H9 (cell line): ENCODE measurements around the gene CERS2. TPM values are rescaled to one million over a fixed set of nuclear protein-coding genes. Genes with fewer than 3 reads are reported as not detected.

ENCODE experiments used
- DNase-seq: peaks from one replicate; pipeline ENCODE4 v3.0.0-alpha.2; 2017
- H2AFZ ChIP-seq: one replicate; pipeline ENCODE4 v1.6.1; 2013; ENCODE audit warnings: mild to moderate bottlenecking, low read length, control low read depth, moderate library complexity
- H2AK5ac ChIP-seq: 2 replicates; pipeline ENCODE4 v1.6.1; 2013; ENCODE audit warnings: low read length, control low read depth, mixed read lengths; ENCODE audit not compliant: insufficient read length
- H2BK120ac ChIP-seq: one replicate; pipeline ENCODE4 v1.6.1; 2013; ENCODE audit warnings: low read depth, mild to moderate bottlenecking, low read length, control low read depth, inconsistent platforms; ENCODE audit not compliant: poor library complexity, severe bottlenecking
- H2BK12ac ChIP-seq: 2 replicates; pipeline ENCODE4 v1.6.1; 2013; ENCODE audit warnings: low read length, control low read depth, mixed read lengths, low read depth; ENCODE audit not compliant: insufficient read length
- H2BK15ac ChIP-seq: 2 replicates; pipeline ENCODE4 v1.6.1; 2013; ENCODE audit warnings: low read depth, low read length, control low read depth
- H2BK20ac ChIP-seq: one replicate; pipeline ENCODE4 v1.6.1; 2013; ENCODE audit warnings: low read depth, mild to moderate bottlenecking, low read length, control low read depth, inconsistent platforms; ENCODE audit not compliant: poor library complexity, severe bottlenecking
- H2BK5ac ChIP-seq: 2 replicates; pipeline ENCODE4 v1.6.1; 2013; ENCODE audit warnings: low read length, control low read depth, mixed read lengths; ENCODE audit not compliant: insufficient read length
- H3K14ac ChIP-seq: 2 replicates; pipeline ENCODE4 v1.6.1; 2013; ENCODE audit warnings: low read length, control low read depth; ENCODE audit not compliant: insufficient read depth
- H3K18ac ChIP-seq: 2 replicates; pipeline ENCODE4 v1.6.1; 2013; ENCODE audit warnings: low read depth, mild to moderate bottlenecking, mixed read lengths, low read length, control low read depth; ENCODE audit not compliant: insufficient read length
- H3K23ac ChIP-seq: 2 replicates; pipeline ENCODE4 v1.6.1; 2013; ENCODE audit warnings: low read length, control low read depth, mixed read lengths, low read depth; ENCODE audit not compliant: insufficient read length
- H3K23me2 ChIP-seq: 2 replicates; pipeline ENCODE4 v1.6.1; 2013; ENCODE audit warnings: low read depth, mild to moderate bottlenecking, mixed read lengths, low read length, control low read depth; ENCODE audit not compliant: insufficient read length, poor library complexity, severe bottlenecking
- H3K27ac ChIP-seq: 2 replicates; pipeline ENCODE4 v1.5.1; 2013; ENCODE audit warnings: low read length, control low read depth, mixed read lengths, low read depth; ENCODE audit not compliant: insufficient read length
- H3K27me3 ChIP-seq: 2 replicates; pipeline ENCODE4 v1.6.1; 2013; ENCODE audit warnings: low read length, control low read depth, inconsistent platforms; ENCODE audit not compliant: insufficient read depth
- H3K4ac ChIP-seq: 2 replicates; pipeline ENCODE4 v1.6.1; 2013; ENCODE audit warnings: low read depth, mild to moderate bottlenecking, control low read depth, inconsistent platforms, low read length, moderate library complexity
- H3K4me1 ChIP-seq: 2 replicates; pipeline ENCODE4 v1.6.1; 2013; ENCODE audit warnings: low read length, control low read depth, inconsistent platforms; ENCODE audit not compliant: insufficient read depth
- H3K4me2 ChIP-seq: 2 replicates; pipeline ENCODE4 v1.6.1; 2013; ENCODE audit warnings: low read length, control low read depth, mixed read lengths; ENCODE audit not compliant: insufficient read length, insufficient read depth
- H3K56ac ChIP-seq: 2 replicates; pipeline ENCODE4 v1.6.1; 2013; ENCODE audit warnings: low read depth, mild to moderate bottlenecking, mixed read lengths, low read length, control low read depth; ENCODE audit not compliant: insufficient read length
- H3K79me1 ChIP-seq: 2 replicates; pipeline ENCODE4 v1.6.1; 2013; ENCODE audit warnings: low read depth, mild to moderate bottlenecking, moderate library complexity, low read length, control low read depth, inconsistent platforms; ENCODE audit not compliant: insufficient read depth, poor library complexity, severe bottlenecking
- H3K79me2 ChIP-seq: 2 replicates; pipeline ENCODE4 v1.6.1; 2013; ENCODE audit warnings: low read length, control low read depth, inconsistent platforms; ENCODE audit not compliant: insufficient read depth
- H3K9ac ChIP-seq: 2 replicates; pipeline ENCODE4 v1.6.1; 2013; ENCODE audit warnings: low read length, control low read depth, mixed read lengths; ENCODE audit not compliant: insufficient read length; ENCODE audit errors: extremely low read depth
- H3K9me3 ChIP-seq: one replicate; pipeline ENCODE4 v1.6.1; 2013; ENCODE audit warnings: low read depth, low read length, inconsistent platforms; ENCODE audit not compliant: control insufficient read depth
- H3T11ph ChIP-seq: one replicate; pipeline ENCODE4 v1.6.1; 2013; ENCODE audit warnings: mild to moderate bottlenecking, low read length, control low read depth, inconsistent platforms
- H4K20me1 ChIP-seq: one replicate; pipeline ENCODE4 v1.6.1; 2013; ENCODE audit not compliant: control insufficient read depth, insufficient read length, insufficient read depth
- H4K5ac ChIP-seq: 2 replicates; pipeline ENCODE4 v1.6.1; 2013; ENCODE audit warnings: low read depth, mild to moderate bottlenecking, mixed read lengths, low read length, control low read depth; ENCODE audit not compliant: insufficient read length
- H4K8ac ChIP-seq: replicated peaks from 2 replicates; pipeline ENCODE4 v1.6.1; 2013; ENCODE audit warnings: low read length, control low read depth, mixed read lengths, low read depth; ENCODE audit not compliant: insufficient read length
- H4K91ac ChIP-seq: 2 replicates; pipeline ENCODE4 v1.6.1; 2013; ENCODE audit warnings: low read depth, mild to moderate bottlenecking, moderate library complexity, mixed read lengths, low read length, control low read depth; ENCODE audit not compliant: insufficient read length
- H3K27ac Mint-ChIP-seq, 3 experiments: 2 replicates in 2 of 3; 3 replicates in 1 of 3; pipeline ENCODE4 v1.8.0; 2020 to 2021; ENCODE audit warnings: mixed read lengths in 3 of 3, mild to moderate bottlenecking in 1 of 3, moderate library complexity in 1 of 3
- H3K27me3 Mint-ChIP-seq: 2 replicates; pipeline ENCODE4 v1.8.0; 2021; ENCODE audit warnings: low read depth, mild to moderate bottlenecking, moderate library complexity, mixed read lengths
- H3K36me3 Mint-ChIP-seq, 3 experiments: 2 replicates in 2 of 3; 3 replicates in 1 of 3; pipeline ENCODE4 v1.8.0; 2020 to 2021; ENCODE audit warnings: low read depth in 3 of 3, mixed read lengths in 3 of 3; ENCODE audit not compliant: insufficient read depth in 1 of 3
- H3K4me1 Mint-ChIP-seq, 2 experiments: 2 replicates each; pipeline ENCODE4 v1.8.0; 2020; ENCODE audit warnings: mixed read lengths in 2 of 2
- H3K4me3 Mint-ChIP-seq, 2 experiments: 2 replicates in 1 of 2; 3 replicates in 1 of 2; pipeline ENCODE4 v1.8.0; 2020 to 2021; ENCODE audit warnings: mild to moderate bottlenecking in 2 of 2, mixed read lengths in 2 of 2, moderate library complexity in 1 of 2
- H3K9me3 Mint-ChIP-seq, 2 experiments: 2 replicates in 1 of 2; 3 replicates in 1 of 2; pipeline ENCODE4 v1.8.0; 2020; ENCODE audit warnings: mild to moderate bottlenecking in 2 of 2, mixed read lengths in 2 of 2, moderate library complexity in 1 of 2
- CTCF ChIP-seq: fragments of 200-600 bp; sonication (generic); conservative IDR thresholded peaks from 3 replicates; pipeline ENCODE4 v1.8.0; 2021; ENCODE audit warnings: antibody characterized with exemption, mild to moderate bottlenecking
- WGBS: extraction: QIAGEN DNeasy Blood & Tissue Kit; methylation state at CpG from one replicate; pipeline ENCODE4 v1.1.7; 2013; ENCODE audit warnings: missing lambda C conversion rate, low lambda C conversion rate, mixed read lengths; ENCODE audit not compliant: insufficient read length; ENCODE audit errors: extremely low coverage; 5-methylcytosine and 5-hydroxymethylcytosine counted together
- total RNA-seq: library from RNA; stranded (reverse); gene quantifications from 2 replicates; pipeline ENCODE4 v1.2.1, GENCODE V29; 2021

The CERS2 gene
- total RNA-seq, 1 experiment from 2014 or later = 201 TPM

DNA sequence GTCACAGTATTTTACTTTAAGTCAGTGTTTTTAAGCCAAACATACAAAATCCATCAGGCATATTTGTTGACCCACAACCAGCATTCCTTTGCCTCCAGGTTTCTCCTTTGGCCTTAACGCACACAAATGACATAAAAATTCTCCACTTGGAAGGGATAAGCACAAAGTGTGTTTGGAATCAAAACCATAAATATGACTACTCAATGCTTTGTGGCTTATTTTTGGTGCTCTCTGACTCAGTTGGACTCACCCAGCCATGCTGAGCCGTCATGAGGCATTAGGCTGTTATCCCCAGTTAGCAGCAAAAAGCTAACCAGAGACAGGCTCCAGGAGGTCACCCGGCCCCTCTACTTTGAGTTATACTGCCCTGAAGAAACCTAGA is 34.6 kb upstream of the CERS2 start:
- Histone ChIP-seq H2AFZ (no peak overlapping the region), H2AK5ac (no peak overlapping the region), H2BK15ac (no peak overlapping the region), H4K91ac (no peak overlapping the region), H4K5ac (no peak overlapping the region), H3K23me2 (peaks cover 13% of the 10 kb centered on the region), H2BK20ac (no peak overlapping the region), H3K4me1 (peaks cover 5% of the 10 kb centered on the region; the same call in 1 of the 2 replicates), H3K79me1 (no peaks in the 10 kb centered on the region), H3K56ac (no peak overlapping the region), H3K79me2 (no peaks in the 10 kb centered on the region; the same call in 1 of the 2 replicates), H2BK12ac (no peak overlapping the region), H3K27me3 (no peaks in the 10 kb centered on the region), H3K4ac (no peak overlapping the region), H3K14ac (no peak overlapping the region), H2BK120ac (no peak overlapping the region), H3K4me2 (peak overlapping the region; percentile 77), H4K8ac (no peak overlapping the region), H2BK5ac (no peak overlapping the region), H3K9ac (peak overlapping the region; percentile 42), H3K23ac (no peak overlapping the region), H4K20me1 (no peaks in the 10 kb centered on the region), H3K27ac (no peak overlapping the region), H3K9me3 (no peaks in the 10 kb centered on the region), H3T11ph (no peak overlapping the region), H3K18ac (no peak overlapping the region)
- no peak for TF ChIP-seq CTCF
- no CpG with 5 or more reads among the region's 3 CpGs for WGBS
- DNase-seq = no peak
- Mint-ChIP-seq H3K27me3 (no peaks in the 10 kb centered on the region; the same call in 1 of the 2 replicates), H3K36me3 (no peaks in the 10 kb centered on the region), H3K4me1 (peaks cover 35 to 41% of the 10 kb centered on the region in 2 experiments), H3K4me3 (peak overlapping the region; percentile 97 to 99), H3K27ac (peak overlapping the region in 1 of 3 experiments; percentile 94; a peak in 2 of 7 replicates), H3K9me3 (no peaks in the 10 kb centered on the region; a peak in 2 of 5 replicates)
